Liver (tissue), 9 donors: ENCODE results near the gene BMPER. TPM values are rescaled to one million over a fixed set of nuclear protein-coding genes. Genes with fewer than 3 reads are reported as not detected.
A peak's percentile ranks its signal among the peaks of the same experiment; 100 is the strongest.

Source experiments
- DNase-seq: peaks from one replicate; pipeline ENCODE4 v3.0.0-alpha.2; 2017; ENCODE audit warnings: low spot score
- H3K27ac ChIP-seq, 2 donors: one replicate each; pipeline ENCODE4 v1.7.0; 2013; ENCODE audit warnings: inconsistent platforms in 2 of 2, low read length in 2 of 2, control low read depth in 1 of 2, low read depth in 1 of 2, mild to moderate bottlenecking in 1 of 2
- H3K27me3 ChIP-seq, 4 donors: one replicate each; pipeline versions ENCODE4 v1.6.1 to v1.7.0; 2013; ENCODE audit warnings: low read length in 3 of 4, inconsistent platforms in 1 of 4, mild to moderate bottlenecking in 1 of 4, moderate library complexity in 1 of 4; ENCODE audit not compliant: control insufficient read depth in 4 of 4, insufficient read depth in 4 of 4
- H3K36me3 ChIP-seq, 4 donors: one replicate each; pipeline versions ENCODE4 v1.6.1 to v1.7.0; 2013; ENCODE audit warnings: low read length in 3 of 4, mild to moderate bottlenecking in 3 of 4, low read depth in 1 of 4, moderate library complexity in 1 of 4; ENCODE audit not compliant: control insufficient read depth in 4 of 4, insufficient read depth in 3 of 4
- H3K4me1 ChIP-seq, 4 donors: one replicate each; pipeline versions ENCODE4 v1.6.1 to v1.7.0; 2013; ENCODE audit warnings: low read length in 3 of 4, mild to moderate bottlenecking in 3 of 4, moderate library complexity in 1 of 4; ENCODE audit not compliant: control insufficient read depth in 4 of 4, insufficient read depth in 4 of 4
- H3K4me3 ChIP-seq, 3 donors: one replicate each; pipeline versions ENCODE4 v1.6.1 to v1.7.0; 2013; ENCODE audit warnings: low read length in 3 of 3, control low read depth in 1 of 3, low read depth in 1 of 3, mild to moderate bottlenecking in 1 of 3
- H3K9ac ChIP-seq, 2 donors: one replicate each; pipeline ENCODE4 v1.7.0; 2013; ENCODE audit warnings: low read length in 2 of 2, mild to moderate bottlenecking in 2 of 2, moderate library complexity in 2 of 2, control low read depth in 1 of 2, low read depth in 1 of 2
- H3K9me3 ChIP-seq, 4 donors: one replicate each; pipeline versions ENCODE4 v1.6.1 to v1.7.0; 2013; ENCODE audit warnings: low read length in 3 of 4; ENCODE audit not compliant: control insufficient read depth in 4 of 4
- CTCF ChIP-seq: fragments of 150-350 bp; IDR thresholded peaks from 2 replicates; pipeline ENCODE4 v1.5.1; 2017; ENCODE audit warnings: improper control_type of control experiment, low read depth, low read length; ENCODE audit not compliant: missing input control
- EGR1 ChIP-seq, 2 donors: IDR thresholded peaks; 2 replicates each; pipeline ENCODE4 v1.6.1; 2016 to 2018; ENCODE audit warnings: antibody characterized with exemption in 2 of 2, low read depth in 2 of 2
- GABPA ChIP-seq, 2 donors: IDR thresholded peaks in 1 of 2; conservative IDR thresholded peaks in 1 of 2; 2 replicates each; pipeline ENCODE4 v1.6.1; 2016; ENCODE audit warnings: antibody characterized with exemption in 2 of 2, mild to moderate bottlenecking in 1 of 2, moderate library complexity in 1 of 2
- HNF4A ChIP-seq, 2 donors: conservative IDR thresholded peaks; 2 replicates each; pipeline ENCODE4 v1.6.1; 2016; ENCODE audit warnings: antibody characterized with exemption in 2 of 2, mild to moderate bottlenecking in 2 of 2
- HNF4G ChIP-seq: IDR thresholded peaks from 2 replicates; pipeline ENCODE4 v1.6.1; 2016; ENCODE audit warnings: antibody characterized with exemption
- JUND ChIP-seq, 2 donors: IDR thresholded peaks; 2 replicates each; pipeline ENCODE4 v1.6.1; 2016; ENCODE audit warnings: antibody characterized with exemption in 2 of 2
- MAX ChIP-seq: IDR thresholded peaks from 2 replicates; pipeline ENCODE4 v1.6.1; 2016; ENCODE audit warnings: antibody characterized with exemption
- NR2F2 ChIP-seq: IDR thresholded peaks from 2 replicates; pipeline ENCODE4 v1.6.1; 2016; ENCODE audit warnings: antibody characterized with exemption
- RAD21 ChIP-seq, 2 donors: IDR thresholded peaks; 2 replicates each; pipeline ENCODE4 v1.6.1; 2016; ENCODE audit warnings: antibody characterized with exemption in 2 of 2, mild to moderate bottlenecking in 2 of 2
- REST ChIP-seq: IDR thresholded peaks from 2 replicates; pipeline ENCODE4 v1.6.1; 2016; ENCODE audit warnings: antibody characterized with exemption, mild to moderate bottlenecking
- SP1 ChIP-seq: IDR thresholded peaks from 2 replicates; pipeline ENCODE4 v1.6.1; 2018; ENCODE audit warnings: antibody characterized with exemption, mild to moderate bottlenecking
- TAF1 ChIP-seq: conservative IDR thresholded peaks from 2 replicates; pipeline ENCODE4 v1.6.1; 2016; ENCODE audit warnings: antibody characterized with exemption, mild to moderate bottlenecking
- YY1 ChIP-seq: IDR thresholded peaks from 2 replicates; pipeline ENCODE4 v1.6.1; 2016; ENCODE audit warnings: antibody characterized with exemption, mild to moderate bottlenecking
- ZBTB33 ChIP-seq: IDR thresholded peaks from 2 replicates; pipeline ENCODE4 v1.6.1; 2016; ENCODE audit warnings: antibody characterized with exemption
- WGBS: extraction: QIAGEN DNeasy Blood & Tissue Kit; methylation state at CpG from one replicate; pipeline ENCODE4 v1.1.7; 2013; 5-methylcytosine and 5-hydroxymethylcytosine counted together
- polyA plus RNA-seq, 2 donors: library from polyadenylated mRNA; stranded (reverse) in 1 of 2; unstranded in 1 of 2; fragments of 200-250 nt in 1 of 2; fragments of >200 nt in 1 of 2; fragmentation: Nextera tagmentation in 1 of 2; extraction: Ambion mirVana in 1 of 2; gene quantifications; one replicate each; pipeline versions ENCODE4 v1.2.1 to v1.2.3, GENCODE V29; 2013 to 2015
- total RNA-seq, 2 donors: library from RNA; depleted of rRNA; stranded (reverse); fragments of >200 nt; gene quantifications; one replicate each; pipeline ENCODE4 v1.2.3, GENCODE V29; 2014
- donor health status: healthy.
- donor health status: healthy.
- donor health status: healthy.
- donor health status: healthy.
- donor health status: healthy.

The BMPER gene
- total and polyA plus RNA-seq, 4 donors: 4.0 to 8.5 (median 6.2) TPM

- Histone ChIP-seq H3K27ac (no peak overlapping the region), H3K9me3 (no peaks in the 10 kb centered on the region), H3K36me3 (peaks cover 0 to 1% (median 0%) of the 10 kb centered on the region in 4 donors), H3K9ac (no peak overlapping the region), H3K4me1 (no peaks in the 10 kb centered on the region), H3K27me3 (peaks cover 0 to 8% (median 0%) of the 10 kb centered on the region in 4 donors), H3K4me3 (no peak overlapping the region)
- WGBS: 88% methylated on average over 4 of the region's 4 CpGs
- no peak for DNase-seq
- TF ChIP-seq EGR1 (IDR thresholded peaks at IDR 0.05; ENCODE audit: low read depth in 2 of 2) (no peak), CTCF (no peak), JUND (IDR thresholded peaks at IDR 0.05) (no peak), HNF4G (no peak), SP1 (no peak), HNF4A (conservative IDR thresholded peaks at IDR 0.05) (no peak), YY1 (no peak), REST (no peak), MAX (no peak), GABPA (IDR thresholded peaks at IDR 0.05 in 1 of 2, conservative IDR thresholded peaks at IDR 0.05 in 1 of 2) (no peak), TAF1 (no peak), RAD21 (IDR thresholded peaks at IDR 0.05) (no peak), ZBTB33 (no peak), NR2F2 (no peak)
Measured at GRCh38 chr7:33881316-33881715, 24.0 kb upstream of the BMPER start.

- Histone ChIP-seq H3K4me3 (no peak overlapping the region), H3K27ac (no peak overlapping the region), H3K9me3 (no peaks in the 10 kb centered on the region), H3K27me3 (peaks cover 0 to 8% (median 0%) of the 10 kb centered on the region in 4 donors), H3K4me1 (no peaks in the 10 kb centered on the region), H3K9ac (no peak overlapping the region), H3K36me3 (peaks cover 0 to 1% (median 0%) of the 10 kb centered on the region in 4 donors)
- 77% methylated on average over 7 of the region's 7 CpGs for WGBS
- no peak for DNase-seq
- TF ChIP-seq NR2F2 (peak; percentile 30), REST (no peak)
Measured at GRCh38 chr7:33882040-33882837, 23.1 kb upstream of the BMPER start.
